IPS DF 4.7 (cell line): ENCODE results near the gene CDK9.

Source experiments
- DNase-seq: peaks from one replicate; pipeline ENCODE4 v3.0.0-alpha.2; 2013; ENCODE audit warnings: low spot score; ENCODE audit errors: extremely low read depth

Gene CDK9

DNA sequence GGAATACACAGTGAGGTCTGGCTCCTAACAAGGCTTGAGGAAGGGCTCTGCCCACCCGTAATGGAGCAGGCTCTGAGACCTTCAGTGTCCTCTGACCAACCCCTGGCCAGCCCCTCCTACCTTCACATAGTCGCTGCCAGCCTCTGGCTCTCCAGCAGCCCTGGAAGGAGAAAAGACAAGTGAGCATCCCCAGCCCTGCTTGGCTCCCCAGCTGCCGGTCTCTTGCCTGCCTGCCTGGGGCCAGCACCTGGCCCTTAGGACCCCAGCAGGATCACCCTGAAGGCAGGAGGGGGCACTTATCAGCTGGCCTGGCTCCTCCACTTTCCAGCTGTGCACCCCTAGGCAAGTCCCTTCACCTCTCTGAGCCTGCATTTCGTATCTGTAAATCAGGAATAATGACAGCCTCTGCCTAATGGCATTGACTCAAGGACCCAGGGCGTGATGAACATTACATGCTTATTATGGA is 24.3 kb upstream of the CDK9 start:
- no peak for DNase-seq

DNA sequence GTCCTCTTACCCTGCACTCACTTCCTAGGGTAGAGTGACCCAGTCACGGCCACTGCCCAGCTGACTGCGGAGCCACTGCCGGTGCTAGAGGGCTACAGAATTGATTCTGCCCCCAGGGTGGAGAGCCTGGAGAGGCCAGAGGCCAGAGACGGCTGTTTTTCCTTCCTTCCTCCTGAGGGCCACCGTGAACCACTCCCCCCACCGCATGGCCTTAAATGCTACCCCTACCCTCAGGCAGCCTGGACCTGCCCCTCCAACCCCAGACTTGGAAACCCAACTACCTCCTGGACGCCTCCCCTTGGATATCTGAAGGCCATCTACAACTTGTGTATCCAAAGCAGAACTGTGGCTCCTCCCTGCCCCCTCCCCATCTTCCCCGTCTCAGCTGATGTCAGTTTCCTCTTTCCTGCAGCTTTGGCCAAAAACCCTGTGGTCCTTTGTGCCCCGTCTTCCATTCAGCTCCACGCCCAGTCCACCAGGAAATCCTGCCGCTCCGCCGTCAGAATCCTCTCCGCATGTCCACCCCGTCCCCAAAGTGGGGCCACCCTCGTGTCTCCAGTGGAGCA is 23.6 kb upstream of the CDK9 start:
- no peak for DNase-seq

DNA sequence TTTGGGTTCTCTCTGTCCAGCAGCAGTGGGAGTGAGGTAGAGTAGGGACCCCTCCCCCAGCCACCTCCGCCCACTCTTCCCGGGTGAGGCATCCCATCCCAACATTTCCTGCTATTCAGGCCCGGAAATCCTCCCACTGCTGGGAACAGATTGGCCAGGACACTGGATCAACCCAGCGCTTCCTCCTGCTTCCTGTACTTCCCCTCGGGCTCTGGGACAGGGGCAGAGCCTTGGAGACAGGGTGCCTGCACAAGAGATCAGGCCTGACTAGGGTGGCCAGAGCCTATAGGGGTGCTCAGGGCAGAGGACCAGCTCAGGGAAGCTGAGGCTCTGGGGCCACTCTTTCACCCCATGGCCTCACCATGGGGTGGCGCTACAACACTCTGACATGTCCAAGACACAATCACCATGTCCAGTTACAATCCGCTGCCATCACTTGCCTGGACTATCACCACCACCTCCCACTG is 21.9 kb upstream of the CDK9 start:
- no peak for DNase-seq

DNA sequence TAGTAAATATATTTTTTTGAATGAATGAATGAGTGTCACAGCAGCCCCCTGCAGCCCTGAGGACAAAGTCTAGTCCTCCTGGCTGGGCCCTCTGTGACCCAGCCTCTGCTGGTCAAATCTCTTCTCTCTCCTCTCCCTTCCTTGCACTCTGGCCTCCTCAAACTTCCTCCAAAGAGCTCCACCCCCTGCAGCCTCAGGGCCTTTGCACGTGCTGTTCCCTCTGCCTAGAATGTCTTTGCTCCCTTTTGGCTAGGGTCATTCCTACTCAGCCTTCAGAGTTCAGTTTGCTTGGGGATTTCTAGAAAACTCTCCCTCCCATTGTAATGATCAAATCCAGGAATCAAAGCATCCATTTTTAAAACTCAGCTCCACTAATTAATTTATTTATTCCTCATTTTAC is 20.4 kb upstream of the CDK9 start:
- no peak for DNase-seq

DNA sequence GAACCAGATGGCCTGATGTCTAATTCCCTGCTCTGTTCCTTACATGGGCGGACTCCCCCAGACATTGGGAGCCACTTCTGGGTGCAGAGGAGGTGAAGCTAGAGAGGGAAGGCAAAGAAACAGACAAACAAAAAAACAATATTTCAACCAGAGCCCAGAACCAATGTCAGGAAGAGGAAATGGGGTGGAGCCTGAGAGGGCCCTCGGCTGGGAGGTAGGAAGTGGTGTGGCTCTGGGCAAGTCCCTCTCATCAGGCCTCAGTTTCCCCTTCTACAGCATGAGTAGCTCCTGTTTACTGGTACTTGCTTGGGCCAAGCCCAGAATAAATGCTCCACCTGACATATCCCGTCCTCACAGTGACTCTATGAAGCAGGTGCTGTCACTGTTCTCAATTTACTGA is 18.4 kb upstream of the CDK9 start:
- DNase-seq = no peak

DNA sequence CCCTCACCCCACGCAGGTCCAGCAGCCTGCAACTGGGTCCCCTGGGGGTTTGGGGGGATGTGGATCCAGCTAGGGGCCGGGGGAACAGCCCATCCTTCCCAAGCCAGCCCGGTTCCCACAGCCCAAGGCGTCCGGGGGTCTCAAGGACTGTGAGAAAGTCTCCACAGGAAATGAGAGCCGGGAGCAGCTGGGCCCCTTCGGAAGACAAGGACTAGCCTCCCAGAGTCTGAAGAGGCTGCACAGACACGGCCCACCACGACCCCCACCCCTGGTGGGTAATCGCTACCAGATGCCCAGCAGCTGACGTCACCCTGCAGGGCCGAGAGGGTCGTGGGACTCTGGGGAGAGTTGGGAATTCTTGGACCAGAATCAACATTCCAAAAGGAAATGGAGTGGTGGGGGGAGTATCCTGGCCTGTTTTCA is 17.9 kb upstream of the CDK9 start:
- DNase-seq = no peak

DNA sequence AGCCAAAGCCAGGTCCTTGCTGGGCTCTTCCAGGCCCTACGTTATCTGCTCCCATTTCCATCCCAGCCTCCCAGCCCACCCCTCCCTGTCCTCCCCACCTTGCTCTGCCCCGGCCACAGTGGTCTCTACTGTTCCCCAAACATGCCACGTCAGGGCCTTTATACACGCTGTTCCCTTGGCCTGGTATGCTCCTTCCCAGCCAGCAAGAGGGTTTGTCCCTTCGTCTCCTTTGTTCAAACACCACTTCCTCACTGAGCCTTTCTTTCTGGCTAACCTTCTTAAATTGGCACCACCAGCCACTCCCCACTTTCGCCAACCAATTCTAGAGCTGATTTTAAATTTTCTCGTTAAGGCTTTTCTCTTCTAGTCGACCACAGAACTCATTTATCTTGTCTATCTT is 17.1 kb upstream of the CDK9 start:
- DNase-seq = no peak

DNA sequence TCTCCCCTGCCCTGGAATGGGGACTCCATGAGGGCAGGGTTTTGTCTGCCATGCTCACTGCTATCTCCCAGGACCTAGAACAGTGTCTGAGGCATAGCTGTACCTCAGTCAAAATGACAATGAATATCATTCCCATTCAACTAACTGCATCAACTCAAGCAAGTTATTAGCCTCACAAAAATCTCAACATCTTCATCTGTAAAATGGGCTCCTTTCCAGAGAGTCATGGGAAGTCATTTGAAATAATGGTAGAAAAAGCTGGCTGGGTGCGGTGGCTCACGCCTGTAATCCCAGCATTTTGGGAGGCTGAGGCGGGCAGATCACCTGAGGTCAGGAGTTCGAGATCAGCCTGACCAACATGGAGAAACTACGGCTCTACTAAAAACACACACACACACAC is 16.7 kb upstream of the CDK9 start:
- no peak for DNase-seq

DNA sequence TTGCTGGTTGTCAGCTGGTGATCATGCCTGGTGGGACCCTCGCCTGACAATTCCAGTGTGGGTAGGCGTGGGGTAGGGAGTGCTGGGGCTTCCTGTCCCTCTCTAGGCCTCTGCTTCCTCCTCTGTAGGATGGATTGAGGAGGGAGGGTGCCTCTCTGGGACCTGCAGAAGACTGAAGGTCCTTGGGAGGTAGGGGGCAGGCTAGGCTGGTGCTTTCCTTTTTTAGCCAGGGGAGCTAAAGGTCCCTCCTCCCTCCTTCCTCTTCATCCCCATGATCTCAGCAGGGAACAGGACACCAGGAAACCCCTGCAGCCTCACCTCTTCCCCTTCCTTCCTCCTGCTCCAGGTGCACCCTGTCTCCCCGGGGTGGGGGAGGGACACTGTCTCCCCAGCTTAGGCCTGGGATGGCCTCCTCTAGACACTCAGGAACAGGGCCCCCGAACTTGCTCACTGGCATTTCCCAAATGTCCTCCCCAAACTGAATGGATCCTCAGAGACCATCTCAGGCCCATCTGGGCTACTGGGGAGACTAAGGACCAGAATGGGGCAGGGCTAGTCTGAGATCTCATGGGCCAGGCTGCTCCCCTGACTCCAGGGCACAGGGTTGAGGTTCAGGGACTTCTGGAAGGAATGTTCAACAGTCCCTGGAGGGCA is 15.8 kb upstream of the CDK9 start:
- DNase-seq = no peak

DNA sequence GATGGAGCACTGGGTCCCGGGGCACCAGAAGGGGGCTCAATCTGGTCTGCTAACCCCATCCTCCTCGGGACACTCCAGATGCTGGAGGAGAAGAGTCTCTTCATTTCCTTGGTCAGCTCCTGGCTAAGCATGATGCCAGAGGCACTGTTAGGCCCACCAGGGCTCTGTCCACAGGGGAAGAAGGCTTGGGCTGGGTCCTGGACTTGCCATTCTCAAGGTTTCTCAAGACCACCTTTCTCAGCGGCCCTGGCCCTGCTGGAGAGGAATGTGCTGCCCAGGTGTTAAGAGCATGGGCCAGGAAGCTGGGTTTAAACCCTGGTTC is 15.3 kb upstream of the CDK9 start:
- no peak for DNase-seq

DNA sequence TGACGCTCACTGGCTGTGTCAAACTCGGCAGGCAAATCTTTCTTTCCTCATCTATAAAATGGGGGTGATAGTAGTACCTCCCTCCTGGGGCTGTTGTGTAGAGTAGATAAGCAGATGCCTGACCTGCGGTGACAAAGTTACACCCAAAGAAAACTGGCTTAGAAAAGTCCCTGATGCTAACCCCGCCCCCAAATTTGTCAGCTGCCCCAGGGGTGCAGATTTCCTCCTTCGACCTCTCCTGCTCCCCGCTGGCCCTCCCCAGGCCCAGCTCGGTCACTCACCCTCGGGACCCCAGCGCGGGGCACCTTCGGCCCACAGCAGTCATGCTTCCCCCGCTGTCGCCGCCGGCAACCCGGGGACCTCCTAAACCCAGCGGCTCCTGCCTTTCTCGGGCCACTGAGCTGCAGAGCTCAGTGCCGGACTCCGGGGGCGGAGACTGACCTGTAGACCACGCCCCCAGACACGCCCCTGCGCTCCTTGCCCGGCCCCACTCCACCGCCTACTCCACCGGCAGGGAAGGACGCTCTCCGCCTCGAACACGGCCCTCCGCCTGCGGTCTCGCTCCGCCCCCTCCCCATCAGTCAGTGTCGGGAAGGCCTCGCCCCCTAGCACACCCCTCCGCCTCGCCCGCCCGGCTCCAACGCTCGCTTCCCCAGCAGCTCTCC is 14.8 kb upstream of the CDK9 start:
- peak; percentile 84 for DNase-seq

DNA sequence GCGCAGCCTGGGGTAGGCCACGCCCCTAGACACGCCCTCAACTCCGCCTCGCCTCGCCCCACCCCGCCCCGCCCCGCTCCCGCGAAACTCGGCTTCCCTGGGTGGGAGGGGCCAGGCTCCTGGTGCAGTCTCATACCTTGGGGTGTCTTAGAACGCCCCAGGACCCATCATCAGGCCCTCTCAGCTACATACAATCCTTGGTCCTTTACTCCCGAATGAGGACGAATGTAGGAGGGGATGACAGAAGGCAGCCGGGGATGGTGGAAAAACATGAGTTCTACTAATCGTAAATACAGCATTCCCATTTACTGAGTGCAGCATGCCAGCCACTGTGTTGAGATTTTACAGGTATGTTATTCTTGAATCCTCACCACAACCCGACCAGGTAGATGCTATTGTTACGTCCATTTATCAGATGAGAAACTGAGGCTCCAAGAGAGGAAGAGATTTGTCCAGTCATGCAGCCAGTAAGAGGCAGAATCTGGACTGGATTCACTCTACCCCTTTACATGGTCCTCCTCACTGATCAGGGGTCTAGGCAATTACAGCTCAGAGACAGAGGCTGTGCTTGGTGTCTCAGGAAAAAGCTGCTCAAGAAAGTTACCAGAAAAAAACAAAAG is 14.2 kb upstream of the CDK9 start:
- DNase-seq = no peak

DNA sequence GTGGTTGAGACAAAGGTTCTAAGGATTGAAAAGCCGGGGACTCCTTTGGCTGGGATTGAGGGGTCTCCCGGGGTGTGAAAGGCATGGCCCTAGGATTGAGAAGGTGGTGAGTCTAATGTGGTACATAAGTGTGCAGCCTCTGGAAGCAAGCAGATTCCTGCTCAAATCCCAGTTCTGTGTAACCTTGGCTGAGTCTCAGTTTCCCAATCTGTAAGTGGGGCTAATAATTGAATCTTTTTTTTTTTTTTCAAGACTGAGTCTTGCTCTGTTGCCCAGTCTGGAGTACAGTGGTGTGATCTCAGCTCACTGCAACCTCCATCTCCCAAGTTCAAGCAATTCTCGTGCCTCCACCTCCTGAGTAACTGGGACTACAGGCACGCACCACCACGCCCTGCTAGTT is 13.2 kb upstream of the CDK9 start:
- DNase-seq = no peak

DNA sequence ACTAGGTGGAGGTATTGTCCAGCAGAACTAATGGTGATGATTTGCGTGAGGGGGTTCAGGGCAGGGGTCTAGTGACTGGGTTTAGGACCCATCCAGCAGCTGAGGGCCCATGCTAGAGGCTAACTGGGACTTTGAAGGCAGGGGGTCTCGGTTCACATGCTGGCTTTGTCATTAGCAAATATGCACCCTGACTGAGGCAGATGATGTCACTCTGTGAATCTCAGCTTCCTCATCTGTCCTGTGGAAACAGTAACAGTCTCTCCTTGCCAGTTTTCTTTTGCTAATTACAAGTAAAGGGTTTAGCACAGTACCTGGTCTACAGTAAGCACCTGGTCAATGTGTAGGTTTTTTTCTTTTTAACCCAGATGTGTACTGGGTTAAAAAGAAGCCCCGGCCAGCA is 12.6 kb upstream of the CDK9 start:
- DNase-seq = no peak

DNA sequence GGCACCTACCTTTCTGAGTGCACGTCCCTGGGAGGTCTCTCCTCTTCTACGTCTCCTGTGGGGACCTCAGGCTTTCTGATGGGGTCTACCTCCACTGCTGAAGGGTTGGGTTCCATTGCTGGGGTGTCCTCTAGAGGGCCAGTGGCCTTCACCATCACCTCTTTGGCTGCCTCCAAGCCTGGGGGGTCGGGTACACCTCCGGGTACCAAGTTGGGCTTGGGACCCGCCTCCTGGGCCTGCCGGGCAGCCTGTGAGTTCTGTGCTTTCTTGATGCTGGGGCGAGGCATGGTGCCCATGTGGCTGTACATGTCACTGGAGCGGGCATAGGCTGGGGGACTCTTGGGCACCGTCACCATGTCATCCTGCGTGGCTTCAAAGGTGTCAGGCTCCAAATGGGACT is 11.9 kb upstream of the CDK9 start:
- no peak for DNase-seq

DNA sequence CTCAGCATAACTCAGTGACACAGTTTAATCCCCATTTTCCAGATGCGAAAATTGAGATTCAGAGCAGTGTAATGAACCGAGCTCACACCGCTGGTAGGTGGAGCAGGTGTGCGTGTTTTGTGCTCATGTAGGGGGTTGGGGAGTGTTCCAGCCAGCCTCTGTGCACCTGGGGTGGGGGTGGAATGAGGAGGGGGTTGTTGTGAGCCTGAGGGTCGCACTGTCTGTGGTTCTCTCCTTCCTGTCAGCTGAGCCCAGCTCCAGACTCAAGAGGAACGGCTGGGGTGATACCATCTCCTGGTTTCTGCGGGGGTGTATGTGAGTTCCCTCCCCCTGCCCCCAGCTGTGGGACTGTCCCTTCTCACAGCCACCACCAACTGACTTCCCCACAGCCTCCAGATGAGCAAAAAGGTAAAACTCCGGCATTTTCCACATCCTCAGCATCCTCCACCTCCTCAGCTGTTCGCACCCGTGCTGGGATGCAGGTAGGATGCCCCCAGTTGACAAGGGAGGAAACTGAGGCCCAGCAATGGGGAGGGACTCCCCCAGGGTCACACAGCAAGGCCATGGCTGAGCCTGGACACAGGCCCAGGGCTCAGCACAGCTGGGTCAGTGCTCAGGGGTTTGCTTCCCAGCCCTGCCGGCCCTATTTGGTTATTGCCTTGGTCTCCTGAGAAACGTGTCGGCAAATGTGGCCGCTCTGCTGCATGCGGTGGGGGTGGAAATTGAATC is 9.5 kb upstream of the CDK9 start:
- DNase-seq = no peak

DNA sequence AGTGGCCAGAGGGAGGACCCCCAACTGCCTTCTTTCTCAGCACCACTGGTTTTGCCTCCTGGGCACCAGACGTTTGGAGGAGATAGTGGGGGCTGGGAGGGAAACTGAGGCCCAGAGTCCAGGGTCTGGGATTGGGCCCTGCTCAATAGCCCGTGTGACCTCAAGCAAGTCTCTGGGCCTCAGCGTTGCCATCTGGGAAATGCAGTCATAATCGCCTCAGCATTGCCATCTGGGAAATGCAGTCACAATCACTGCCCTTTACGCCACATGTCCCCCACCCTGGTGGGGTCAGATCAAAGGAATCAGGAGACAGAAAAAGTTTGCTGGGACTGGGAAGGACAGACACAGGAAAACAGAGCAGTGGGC is 8.9 kb upstream of the CDK9 start:
- no peak for DNase-seq

DNA sequence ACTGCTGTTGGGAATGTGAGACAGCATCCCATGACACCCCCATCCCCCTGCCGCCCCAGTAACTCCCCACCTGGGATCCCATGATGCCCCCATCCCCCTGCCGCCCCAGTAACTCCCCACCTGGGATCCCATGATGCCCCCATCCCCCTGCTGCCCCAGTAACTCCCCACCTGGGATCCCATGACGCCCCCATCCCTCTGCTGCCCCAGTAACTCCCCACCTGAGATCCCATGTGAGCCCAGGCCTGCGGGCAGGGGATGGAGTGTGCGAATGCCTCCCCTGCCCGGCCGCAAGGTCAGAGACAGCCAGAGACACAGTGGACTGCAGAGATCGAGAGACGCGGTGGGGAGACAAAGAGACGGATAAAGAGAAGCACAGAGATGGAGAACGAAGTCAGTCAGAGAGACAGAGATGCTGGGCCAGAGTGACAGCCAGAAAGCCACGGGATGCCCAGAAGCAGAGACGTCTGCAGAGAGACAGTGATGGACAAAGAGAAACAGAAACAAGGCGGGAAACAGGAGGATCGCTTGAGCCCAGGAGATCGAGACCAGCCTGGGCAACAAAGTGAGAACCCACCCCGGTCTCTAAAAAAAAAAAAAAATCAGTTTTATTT is 8.4 kb upstream of the CDK9 start:
- DNase-seq = no peak

DNA sequence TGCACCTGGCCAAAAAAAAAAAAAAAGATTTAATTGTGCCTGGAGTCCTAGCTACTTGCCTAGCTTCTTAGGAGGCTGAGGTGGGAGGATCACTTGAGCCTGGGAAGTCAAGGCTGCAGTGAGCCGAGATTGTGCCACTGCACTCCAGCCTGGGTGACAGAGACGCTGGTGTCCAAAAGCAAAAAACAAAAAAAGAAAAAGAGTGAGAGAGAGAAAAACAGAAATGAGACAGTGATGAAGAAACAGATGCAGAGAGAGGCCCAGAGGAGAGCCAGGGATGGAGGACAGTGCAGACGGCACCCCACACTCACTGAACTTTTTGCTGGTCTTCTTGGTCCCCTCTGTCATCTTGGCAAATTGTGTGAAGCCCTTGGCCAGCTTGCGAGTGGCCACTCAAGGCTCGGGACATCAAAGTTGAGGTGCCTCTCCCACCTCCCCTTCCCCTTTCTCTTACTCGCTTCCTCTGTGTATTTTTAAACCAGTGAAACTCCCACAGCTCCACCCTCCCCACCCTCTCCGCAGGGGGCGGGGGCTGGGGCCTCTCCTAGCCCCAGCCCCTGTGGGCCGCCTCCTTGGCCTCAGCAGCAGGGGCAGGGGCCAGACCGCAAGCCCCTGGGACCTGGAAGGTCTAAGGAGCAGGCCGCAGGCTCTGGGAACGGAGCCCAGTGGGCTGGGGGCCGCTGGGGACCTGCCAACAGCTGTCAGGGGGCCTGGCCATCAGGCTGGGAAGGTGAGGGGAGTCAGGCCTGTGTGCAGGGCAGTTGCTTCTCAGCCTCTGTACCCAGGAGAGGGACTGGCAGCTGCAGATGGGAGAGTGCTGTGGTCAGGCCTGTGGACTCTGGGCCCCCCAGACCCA is 7.3 kb upstream of the CDK9 start, which contains the start of gene SH2D3C:
SH2D3C (minus strand) TSS at position 387 of the 856 bp plus-strand sequence; CDS start at position 348, 39 bp downstream.
- DNase-seq = no peak

DNA sequence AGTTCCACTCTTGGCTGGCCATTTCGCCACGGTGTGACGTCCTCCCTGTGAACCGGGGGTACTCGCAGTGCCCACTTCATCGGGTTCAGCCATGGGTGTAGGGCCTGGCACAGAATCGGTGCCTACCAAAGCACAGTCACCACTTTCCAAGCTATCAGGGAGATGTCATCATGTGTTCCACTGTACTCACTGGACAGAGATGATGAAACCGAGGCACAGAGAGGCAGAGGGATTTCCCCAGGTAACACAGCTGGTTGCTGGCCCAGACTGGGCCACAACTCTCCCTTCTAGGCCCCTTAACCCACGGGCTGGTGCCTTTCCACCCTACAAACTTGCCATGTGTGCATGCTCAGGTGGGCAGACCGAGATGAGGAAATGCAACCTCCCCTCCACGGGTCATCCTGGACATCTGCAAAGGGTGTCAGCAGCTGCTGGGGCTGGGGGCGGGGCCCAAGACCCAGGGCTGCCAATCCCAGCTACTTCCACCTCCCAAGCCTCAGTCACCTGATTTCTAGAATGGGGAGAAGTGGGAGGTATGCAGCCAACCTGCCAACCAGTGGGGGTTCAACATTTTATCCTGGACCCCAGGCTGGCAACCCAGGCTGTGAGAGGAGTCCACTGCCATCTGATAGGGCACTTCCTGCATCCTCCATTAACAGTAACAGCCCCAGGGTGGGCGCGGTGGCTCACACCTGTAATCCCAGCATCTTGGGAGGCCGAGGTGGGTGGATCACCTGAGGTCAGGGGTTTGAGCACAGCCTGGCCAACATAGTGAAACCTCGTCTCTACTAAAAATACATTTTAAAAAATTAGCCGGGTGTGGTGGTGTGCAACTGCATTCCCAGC is 6.5 kb upstream of the CDK9 start:
- no peak for DNase-seq
